Muscle of leg (tissue), 11 donors: ENCODE results near the gene CDC42BPB. TPM values are rescaled to one million over a fixed set of nuclear protein-coding genes. Genes with fewer than 3 reads are reported as not detected.

Experiments
- DNase-seq: peaks from one replicate; pipeline ENCODE4 v3.0.0; 2013
- H3K27ac ChIP-seq: one replicate; pipeline ENCODE4 v1.5.1; 2013; ENCODE audit warnings: mild to moderate bottlenecking, low read length, control low read depth
- H3K27me3 ChIP-seq: one replicate; pipeline ENCODE4 v1.6.1; 2013; ENCODE audit warnings: low read length; ENCODE audit not compliant: control insufficient read depth, insufficient read depth
- H3K36me3 ChIP-seq: one replicate; pipeline ENCODE4 v1.6.1; 2013; ENCODE audit warnings: low read length; ENCODE audit not compliant: control insufficient read depth, insufficient read depth
- H3K4me1 ChIP-seq: one replicate; pipeline ENCODE4 v1.6.1; 2013; ENCODE audit warnings: low read length; ENCODE audit not compliant: control insufficient read depth, insufficient read depth
- H3K4me3 ChIP-seq: one replicate; pipeline ENCODE4 v1.5.1; 2013; ENCODE audit warnings: low read length, control low read depth
- H3K9me3 ChIP-seq: replicated peaks from 2 replicates; pipeline ENCODE4 v1.6.1; 2013; ENCODE audit warnings: low read depth, low read length; ENCODE audit not compliant: control insufficient read depth
- WGBS: methylation state at CpG from one replicate; pipeline ENCODE4 v1.1.5; 2013; ENCODE audit warnings: missing lambda C conversion rate; ENCODE audit not compliant: insufficient coverage; 5-methylcytosine and 5-hydroxymethylcytosine counted together
- polyA plus RNA-seq, 8 donors: library from polyadenylated mRNA; unstranded; fragments of 120-200 nt; gene quantifications; one replicate each; pipeline versions ENCODE4 v1.2.1 to v1.2.3, GENCODE V29; 2013; ENCODE audit warnings: inconsistent platforms in 1 of 8, low replicate concordance in 1 of 8; ENCODE audit not compliant: insufficient read length in 8 of 8, insufficient read depth in 1 of 8
- total RNA-seq: library from RNA; stranded (reverse); fragments of 120-200 nt; gene quantifications from one replicate; pipeline ENCODE4 v1.2.4, GENCODE V29; 2013

Gene CDC42BPB
- total and polyA plus RNA-seq, 9 donors, result 34.8 to 65.7 (median 55.4) TPM

- peaks cover 2% of the 10 kb centered on the region for H3K4me1 ChIP-seq
- H3K27me3 ChIP-seq, result no peaks in the 10 kb centered on the region
- H3K27ac ChIP-seq, result no peak overlapping the region
- H3K36me3 ChIP-seq, result peaks cover 13% of the 10 kb centered on the region
- peaks cover 7% of the 10 kb centered on the region for H3K9me3 ChIP-seq
- H3K4me3 ChIP-seq, result no peak overlapping the region
- no CpG with 5 or more reads among the region's 8 CpGs for WGBS
- no peak for DNase-seq
Observed at GRCh38 chr14:103043257-103044015, 13.9 kb downstream of the CDC42BPB start.

- Histone ChIP-seq H3K27ac (no peak overlapping the region), H3K27me3 (no peaks in the 10 kb centered on the region), H3K4me3 (no peak overlapping the region), H3K4me1 (peaks cover 2% of the 10 kb centered on the region), H3K9me3 (peaks cover 7% of the 10 kb centered on the region), H3K36me3 (peaks cover 13% of the 10 kb centered on the region)
- 94% methylated on average over 20 of the region's 20 CpGs for WGBS
- no peak for DNase-seq
Observed at GRCh38 chr14:103041464-103041863, 15.9 kb downstream of the CDC42BPB start.

- H3K36me3 ChIP-seq, result no peaks in the 10 kb centered on the region
- 25% methylated on average over 2 of the region's 6 CpGs for WGBS
- H3K27ac ChIP-seq, result no peak overlapping the region
Observed at GRCh38 chr14:103033681-103034096, 23.7 kb downstream of the CDC42BPB start.

DNA sequence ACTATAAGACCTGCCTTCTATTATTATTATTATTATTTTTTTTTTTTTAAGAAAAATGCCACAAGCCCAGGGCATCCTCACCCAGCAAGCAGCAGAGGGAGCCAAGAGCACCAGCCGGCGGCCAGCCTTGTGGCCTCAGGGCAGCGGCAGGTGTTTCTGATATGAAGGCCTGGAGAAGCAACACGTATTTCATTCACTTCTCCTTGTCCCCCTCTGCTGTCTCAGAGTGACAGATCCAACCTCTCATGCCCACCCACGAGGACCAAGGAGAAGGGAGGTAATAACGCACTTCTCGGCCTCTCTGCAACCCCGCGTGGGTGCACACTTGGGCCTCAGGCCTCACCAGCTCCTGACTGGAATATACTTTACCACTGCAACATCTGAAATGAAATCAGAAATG lies 25.4 kb downstream of the CDC42BPB start:
- 64% methylated on average over 5 of the region's 9 CpGs for WGBS
- H3K27ac ChIP-seq, result no peak overlapping the region
- no peaks in the 10 kb centered on the region for H3K9me3 ChIP-seq
- no peak for DNase-seq
- no peaks in the 10 kb centered on the region for H3K27me3 ChIP-seq
- no peak overlapping the region for H3K4me3 ChIP-seq
- peaks cover 2% of the 10 kb centered on the region for H3K4me1 ChIP-seq
- H3K36me3 ChIP-seq, result no peaks in the 10 kb centered on the region

More at GRCh38 chr14:103033681-103034096, 23.7 kb downstream of the CDC42BPB start:
- no peak overlapping the region for H3K4me3 ChIP-seq
- DNase-seq, result no peak
- H3K27me3 ChIP-seq, result no peaks in the 10 kb centered on the region
- H3K4me1 ChIP-seq, result peaks cover 2% of the 10 kb centered on the region
- H3K9me3 ChIP-seq, result no peaks in the 10 kb centered on the region

DNA sequence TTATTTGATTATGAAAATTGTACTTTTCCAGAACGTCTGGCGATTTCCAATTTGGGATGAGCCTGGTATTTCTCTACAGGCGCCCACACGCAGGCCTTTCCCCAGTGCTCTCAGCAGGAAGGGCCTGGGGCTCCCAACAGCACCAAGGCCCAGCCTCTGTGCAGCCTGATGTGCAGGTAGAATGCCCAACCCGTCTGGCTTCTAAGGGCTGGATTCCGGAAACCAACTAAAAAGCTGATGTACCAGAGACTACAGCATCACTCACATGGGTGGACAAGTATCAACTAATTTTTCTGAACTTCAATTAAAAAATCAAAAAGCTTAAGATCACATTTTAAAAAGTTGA lies 25.8 kb downstream of the CDC42BPB start:
- H3K27me3 ChIP-seq, result no peaks in the 10 kb centered on the region
- no peaks in the 10 kb centered on the region for H3K36me3 ChIP-seq
- whole genome bisulfite sequencing, result 52% methylated on average over 6 of the region's 6 CpGs
- H3K4me1 ChIP-seq, result peaks cover 2% of the 10 kb centered on the region
- no peak for DNase-seq
- H3K4me3 ChIP-seq, result no peak overlapping the region
- H3K27ac ChIP-seq, result no peak overlapping the region
- no peaks in the 10 kb centered on the region for H3K9me3 ChIP-seq

- WGBS, result 90% methylated on average over 3 of the region's 13 CpGs
- no peak overlapping the region for H3K4me3 ChIP-seq
- H3K36me3 ChIP-seq, result no peaks in the 10 kb centered on the region
- no peak overlapping the region for H3K27ac ChIP-seq
- no peak for DNase-seq
- no peaks in the 10 kb centered on the region for H3K27me3 ChIP-seq
- no peaks in the 10 kb centered on the region for H3K9me3 ChIP-seq
- peaks cover 2% of the 10 kb centered on the region for H3K4me1 ChIP-seq
Observed at GRCh38 chr14:103030741-103031565, 26.4 kb downstream of the CDC42BPB start.

- H3K4me1 ChIP-seq, result peaks cover 2% of the 10 kb centered on the region
- no peak overlapping the region for H3K4me3 ChIP-seq
- no peaks in the 10 kb centered on the region for H3K27me3 ChIP-seq
- H3K27ac ChIP-seq, result no peak overlapping the region
- 95% methylated on average over 3 of the region's 9 CpGs for WGBS
- DNase-seq, result no peak
- no peaks in the 10 kb centered on the region for H3K36me3 ChIP-seq
- peaks cover 2% of the 10 kb centered on the region for H3K9me3 ChIP-seq
Observed at GRCh38 chr14:103029936-103030335, 27.4 kb downstream of the CDC42BPB start.

GRCh38 chr14:103028772-103029171 lies 28.6 kb downstream of the CDC42BPB start:
- H3K4me3 ChIP-seq, result no peak overlapping the region
- peaks cover 6% of the 10 kb centered on the region for H3K4me1 ChIP-seq
- DNase-seq, result no peak
- no peaks in the 10 kb centered on the region for H3K27me3 ChIP-seq
- H3K27ac ChIP-seq, result no peak overlapping the region
- no peaks in the 10 kb centered on the region for H3K36me3 ChIP-seq
- H3K9me3 ChIP-seq, result peaks cover 2% of the 10 kb centered on the region

- Histone ChIP-seq H3K4me3 (no peak overlapping the region), H3K4me1 (peaks cover 7% of the 10 kb centered on the region), H3K27ac (no peak overlapping the region), H3K36me3 (no peaks in the 10 kb centered on the region), H3K27me3 (no peaks in the 10 kb centered on the region), H3K9me3 (peaks cover 2% of the 10 kb centered on the region)
- DNase-seq, result no peak
- WGBS, result 84% methylated on average over 7 of the region's 11 CpGs
Observed at GRCh38 chr14:103028161-103028767, 29.1 kb downstream of the CDC42BPB start.

DNA sequence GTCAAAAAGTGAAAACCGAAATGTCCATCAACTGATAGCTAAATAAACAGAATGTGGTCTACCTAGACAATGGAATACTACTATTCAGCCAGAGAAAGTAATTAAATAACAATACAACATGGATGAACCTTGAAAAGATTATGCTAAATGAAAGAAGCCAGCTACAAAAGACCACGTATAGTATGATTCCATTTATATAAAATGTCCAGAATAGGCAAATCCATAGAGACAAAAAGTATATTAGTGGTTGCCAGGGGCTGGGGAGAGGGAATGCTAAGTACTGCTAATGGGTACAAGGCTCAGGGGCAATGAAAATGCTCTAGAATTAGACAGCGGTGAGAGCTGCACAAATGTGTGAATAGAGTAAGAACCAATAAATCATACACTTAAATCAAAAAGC lies 29.9 kb downstream of the CDC42BPB start:
- H3K36me3 ChIP-seq, result no peaks in the 10 kb centered on the region
- no CpG with 5 or more reads among the region's 3 CpGs for WGBS
- DNase-seq, result no peak
- H3K4me3 ChIP-seq, result no peak overlapping the region
- peaks cover 2% of the 10 kb centered on the region for H3K9me3 ChIP-seq
- H3K27ac ChIP-seq, result no peak overlapping the region
- no peaks in the 10 kb centered on the region for H3K27me3 ChIP-seq
- H3K4me1 ChIP-seq, result peaks cover 12% of the 10 kb centered on the region
